ENCODE results near the gene ZNF592.

The ZNF592 gene

GRCh38 chr15:84799511-84800187 is 51.3 kb downstream of the ZNF592 start:
- in situ Hi-C loops (cut with HindIII; ENCODE audit: low sequenced_read_pairs): no loop called here
- H3K4me3 ChIP-seq (ENCODE audit: low read depth, low read length): no peak overlapping the region
- no peak for TF ChIP-seq CTCF (IDR thresholded peaks at IDR 0.05; ENCODE audit: low read depth, low read length, missing control alignments)
- DNase-seq (ENCODE audit: low read depth): no peak

- in situ Hi-C loops (cut with HindIII; ENCODE audit: low sequenced_read_pairs): no loop called here
- no peak overlapping the region for H3K4me3 ChIP-seq (ENCODE audit: low read depth, low read length)
- TF ChIP-seq CTCF (IDR thresholded peaks at IDR 0.05; ENCODE audit: low read depth, low read length, missing control alignments): no peak
- no peak for DNase-seq (ENCODE audit: low read depth)
These were observed 52.0 kb downstream of the ZNF592 start for GRCh38 chr15:84800365-84800806.

GRCh38 chr15:84804005-84804900 is 55.9 kb downstream of the ZNF592 start:
- H3K4me3 ChIP-seq (ENCODE audit: low read depth, low read length): no peak overlapping the region
- DNase-seq (ENCODE audit: low read depth): no peak
- in situ Hi-C loops (cut with HindIII; ENCODE audit: low sequenced_read_pairs): no loop called here

GRCh38 chr15:84805221-84805620 is 56.8 kb downstream of the ZNF592 start:
- no peak for DNase-seq (ENCODE audit: low read depth)
- no peak for TF ChIP-seq CTCF (IDR thresholded peaks at IDR 0.05; ENCODE audit: low read depth, low read length, missing control alignments)
- in situ Hi-C loops (cut with HindIII; ENCODE audit: low sequenced_read_pairs): no loop called here
- no peak overlapping the region for H3K4me3 ChIP-seq (ENCODE audit: low read depth, low read length)

More at GRCh38 chr15:84804005-84804900, 55.9 kb downstream of the ZNF592 start:
- no peak for TF ChIP-seq CTCF (IDR thresholded peaks at IDR 0.05; ENCODE audit: low read depth, low read length, missing control alignments)

- DNase-seq (ENCODE audit: low read depth): no peak
- no peak for TF ChIP-seq CTCF (IDR thresholded peaks at IDR 0.05; ENCODE audit: low read depth, low read length, missing control alignments)
- H3K4me3 ChIP-seq (ENCODE audit: low read depth, low read length): no peak overlapping the region
- in situ Hi-C loops (cut with HindIII; ENCODE audit: low sequenced_read_pairs): no loop called here
These were observed 58.8 kb downstream of the ZNF592 start for GRCh38 chr15:84807228-84807627.

- no peak for DNase-seq (ENCODE audit: low read depth)
- no peak for TF ChIP-seq CTCF (IDR thresholded peaks at IDR 0.05; ENCODE audit: low read depth, low read length, missing control alignments)
- in situ Hi-C loops (cut with HindIII; ENCODE audit: low sequenced_read_pairs): no loop called here
- no peak overlapping the region for H3K4me3 ChIP-seq (ENCODE audit: low read depth, low read length)
These were observed 61.9 kb downstream of the ZNF592 start for GRCh38 chr15:84810073-84810840.

Measured in astrocyte of the cerebellum (primary cell).